HEK293T (cell line): ENCODE measurements around the gene ZNF75A.

Experiments used
- ARNT ChIP-seq: fragments of 450-650 bp; IDR thresholded peaks from 2 replicates; pipeline ENCODE4 v1.6.1; 2017; ENCODE audit warnings: mild to moderate bottlenecking
- FOXM1 ChIP-seq: fragments of 450-650 bp; IDR thresholded peaks from 2 replicates; pipeline ENCODE4 v1.6.1; 2017; ENCODE audit warnings: mild to moderate bottlenecking, borderline replicate concordance
- HDGF ChIP-seq: fragments of 450-650 bp; IDR thresholded peaks from 2 replicates; pipeline ENCODE4 v1.6.1; 2017; ENCODE audit warnings: antibody characterized with exemption, borderline replicate concordance
- SP1 ChIP-seq: fragments of 450-650 bp; IDR thresholded peaks from 2 replicates; pipeline ENCODE4 v1.6.1; 2017
- ZNF384 ChIP-seq: fragments of 450-650 bp; IDR thresholded peaks from 2 replicates; pipeline ENCODE4 v1.6.1; 2016

- TF ChIP-seq ARNT (no peak), SP1 (no peak), ZNF384 (no peak), FOXM1 (no peak), HDGF (no peak)
Observed at GRCh38 chr16:3349175-3349574, 43.9 kb downstream of the ZNF75A start.
